HEK293 (cell line): ENCODE measurements around the gene DNAAF5.

ENCODE experiments used
- EGR2 ChIP-seq: fragments of 450-650 bp; formaldehyde crosslinking; IDR thresholded peaks from 2 replicates; pipeline ENCODE4 v1.5.1; 2016; ENCODE audit warnings: low read depth, missing biosample characterization, missing genetic modification characterization
- HOXD13 ChIP-seq: sonication (generic); formaldehyde crosslinking; IDR thresholded peaks from 2 replicates; pipeline ENCODE4 v1.8.0; 2022; ENCODE audit warnings: missing genetic modification reagents, borderline replicate concordance
- IKZF3 ChIP-seq: fragments of 450-650 bp; IDR thresholded peaks from 2 replicates; pipeline ENCODE4 v1.5.0; 2018; ENCODE audit warnings: missing biosample characterization, mild to moderate bottlenecking, missing genetic modification characterization, moderate library complexity
- MEIS1 ChIP-seq: sonication (generic); formaldehyde crosslinking; IDR thresholded peaks from 2 replicates; pipeline ENCODE4 v1.8.1; 2022; ENCODE audit warnings: missing genetic modification reagents, mild to moderate bottlenecking, borderline replicate concordance
- ZIC2 ChIP-seq: fragments of 450-650 bp; formaldehyde crosslinking; IDR thresholded peaks from 2 replicates; pipeline ENCODE4 v1.5.1; 2016; ENCODE audit warnings: missing biosample characterization, missing genetic modification characterization
- ZNF114 ChIP-seq: fragments of 450-650 bp; formaldehyde crosslinking; IDR thresholded peaks from 2 replicates; pipeline ENCODE4 v1.5.0; 2017; ENCODE audit warnings: missing biosample characterization, missing genetic modification characterization
- ZNF132 ChIP-seq: fragments of 450-650 bp; formaldehyde crosslinking; IDR thresholded peaks from 2 replicates; pipeline ENCODE4 v1.5.1; 2017; ENCODE audit warnings: missing biosample characterization, missing genetic modification characterization, borderline replicate concordance
- ZNF248 ChIP-seq: fragments of 450-650 bp; formaldehyde crosslinking; IDR thresholded peaks from 2 replicates; pipeline ENCODE4 v1.5.1; 2017; ENCODE audit warnings: missing biosample characterization, missing genetic modification characterization
- ZNF274 ChIP-seq, 2 experiments: fragments of 200-500 bp in 1 of 2; fragments of 450-650 bp in 1 of 2; sonication (Bioruptor generic) in 1 of 2; formaldehyde crosslinking in 1 of 2; IDR thresholded peaks; 2 replicates each; pipeline versions ENCODE4 v1.5.1 to v1.6.1; 2014 to 2016; ENCODE audit warnings: borderline replicate concordance in 1 of 2, inconsistent platforms in 1 of 2, low read length in 1 of 2, missing biosample characterization in 1 of 2, missing genetic modification characterization in 1 of 2
- ZNF350 ChIP-seq: fragments of 450-650 bp; formaldehyde crosslinking; IDR thresholded peaks from 2 replicates; pipeline ENCODE4 v1.5.0; 2017; ENCODE audit warnings: missing biosample characterization, mild to moderate bottlenecking, missing genetic modification characterization
- ZNF37A ChIP-seq: fragments of 450-650 bp; IDR thresholded peaks from 2 replicates; pipeline ENCODE4 v1.5.1; 2018; ENCODE audit warnings: missing biosample characterization, missing genetic modification characterization
- ZNF433 ChIP-seq: fragments of 450-650 bp; formaldehyde crosslinking; IDR thresholded peaks from 2 replicates; pipeline ENCODE4 v1.5.1; 2016; ENCODE audit warnings: missing biosample characterization, missing genetic modification characterization, low read depth
- ZNF501 ChIP-seq: fragments of 450-650 bp; formaldehyde crosslinking; IDR thresholded peaks from 2 replicates; pipeline ENCODE4 v1.5.1; 2016; ENCODE audit warnings: missing biosample characterization, missing genetic modification characterization
- ZNF585B ChIP-seq: fragments of 450-650 bp; formaldehyde crosslinking; IDR thresholded peaks from 2 replicates; pipeline ENCODE4 v1.5.1; 2016; ENCODE audit warnings: missing biosample characterization, missing genetic modification characterization
- ZNF610 ChIP-seq: fragments of 450-650 bp; formaldehyde crosslinking; IDR thresholded peaks from 2 replicates; pipeline ENCODE4 v1.5.1; 2016; ENCODE audit warnings: missing biosample characterization, missing genetic modification characterization, borderline replicate concordance
- ZNF785 ChIP-seq: fragments of 450-650 bp; formaldehyde crosslinking; IDR thresholded peaks from 2 replicates; pipeline ENCODE4 v1.5.1; 2016; ENCODE audit warnings: missing biosample characterization, missing genetic modification characterization
- ZSCAN16 ChIP-seq: fragments of 450-650 bp; formaldehyde crosslinking; IDR thresholded peaks from 2 replicates; pipeline ENCODE4 v1.5.1; 2016; ENCODE audit warnings: missing biosample characterization, missing genetic modification characterization
- TF ChIP-seq, protein P1 (sequence below): fragments of 450-650 bp; formaldehyde crosslinking; conservative IDR thresholded peaks from 2 replicates; pipeline ENCODE4 v1.5.1; 2016; ENCODE audit warnings: low read depth, missing biosample characterization, missing genetic modification characterization
- TF ChIP-seq, protein P2 (sequence below): fragments of 450-650 bp; formaldehyde crosslinking; IDR thresholded peaks from 2 replicates; pipeline ENCODE4 v1.5.1; 2016; ENCODE audit warnings: missing biosample characterization, missing genetic modification characterization, low read depth
- TF ChIP-seq, protein P3 (sequence below): fragments of 450-650 bp; formaldehyde crosslinking; IDR thresholded peaks from 2 replicates; pipeline ENCODE4 v1.5.1; 2016; ENCODE audit warnings: missing biosample characterization, missing genetic modification characterization
- TF ChIP-seq, protein P4 (sequence below): fragments of 450-650 bp; formaldehyde crosslinking; IDR thresholded peaks from 2 replicates; pipeline ENCODE4 v1.5.1; 2017; ENCODE audit warnings: missing biosample characterization, missing genetic modification characterization
- TF ChIP-seq, protein P5 (sequence below): fragments of 450-650 bp; formaldehyde crosslinking; IDR thresholded peaks from 2 replicates; pipeline ENCODE4 v1.5.1; 2016; ENCODE audit warnings: missing biosample characterization, missing genetic modification characterization
- TF ChIP-seq, protein P6 (sequence below): fragments of 450-650 bp; IDR thresholded peaks from 2 replicates; pipeline ENCODE4 v1.5.1; 2018; ENCODE audit warnings: missing biosample characterization, mild to moderate bottlenecking, missing genetic modification characterization
- TF ChIP-seq, protein P7 (sequence below): fragments of 450-650 bp; formaldehyde crosslinking; IDR thresholded peaks from 2 replicates; pipeline ENCODE4 v1.5.1; 2016; ENCODE audit warnings: missing biosample characterization, missing genetic modification characterization

DNAAF5 gene

DNA sequence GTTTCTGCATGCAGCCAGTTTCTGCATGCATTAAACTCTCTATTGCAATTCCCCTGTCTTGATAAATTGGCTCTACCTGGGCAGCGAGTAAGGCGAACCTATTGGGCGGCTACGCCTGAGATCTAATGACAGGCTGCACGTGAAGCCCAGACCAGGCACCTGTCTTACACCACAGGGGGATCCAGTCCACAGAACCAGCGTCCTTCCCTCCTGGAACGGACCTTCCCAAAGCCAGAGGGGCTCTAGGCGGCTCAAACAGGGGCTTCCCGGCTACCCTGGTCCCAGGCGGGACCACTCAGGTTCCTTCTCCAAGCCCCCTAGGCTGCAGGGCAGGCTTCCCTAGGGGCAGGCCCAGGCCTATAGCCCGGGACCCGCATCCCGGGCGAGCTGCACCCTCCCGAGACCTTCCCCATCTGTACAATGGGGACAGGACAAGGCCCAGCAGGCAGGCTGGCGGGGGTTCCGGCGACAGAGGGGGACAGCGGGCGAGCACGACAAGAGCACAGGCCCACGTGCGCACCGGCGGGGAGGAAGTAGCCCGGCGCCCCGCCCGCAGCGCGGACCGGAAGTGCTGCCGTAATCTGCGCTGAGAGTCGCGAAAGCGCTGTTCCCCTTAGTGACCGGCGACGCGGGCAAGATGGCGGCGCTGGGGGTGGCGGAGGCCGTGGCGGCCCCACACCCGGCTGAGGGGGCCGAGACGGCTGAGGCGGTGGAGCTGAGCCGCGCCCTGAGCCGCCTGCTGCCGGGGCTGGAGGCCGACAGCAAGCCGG, at the start of gene DNAAF5 (continued):
- TF ChIP-seq ZNF433 (tag by site-specific recombination) (no peak), ZNF114 (tag by site-specific recombination) (no peak), IKZF3 (tag by site-specific recombination) (no peak), ZNF501 (no peak), ZNF37A (tag by site-specific recombination) (no peak), ZNF248 (tag by site-specific recombination) (no peak), ZIC2 (tag by site-specific recombination) (peak; percentile 85), EGR2 (peak; percentile 53; the same call in 1 of the 2 replicates), MEIS1 (CRISPR knock-in tag) (no peak), ZNF610 (tag by site-specific recombination) (peak; percentile 59; the same call in 1 of the 2 replicates), ZSCAN16 (no peak), ZNF274 (IDR thresholded peaks at IDR 0.05; ENCODE audit: low read length) (no peak), ZNF274 (tag by site-specific recombination; IDR thresholded peaks at IDR 0.05; ENCODE audit: borderline replicate concordance) (no peak), ZNF350 (no peak), HOXD13 (CRISPR knock-in tag) (no peak), ZNF785 (no peak), ZNF132 (tag by site-specific recombination) (no peak), ZNF585B (tag by site-specific recombination) (no peak)
- TF ChIP-seq, protein P1, sequence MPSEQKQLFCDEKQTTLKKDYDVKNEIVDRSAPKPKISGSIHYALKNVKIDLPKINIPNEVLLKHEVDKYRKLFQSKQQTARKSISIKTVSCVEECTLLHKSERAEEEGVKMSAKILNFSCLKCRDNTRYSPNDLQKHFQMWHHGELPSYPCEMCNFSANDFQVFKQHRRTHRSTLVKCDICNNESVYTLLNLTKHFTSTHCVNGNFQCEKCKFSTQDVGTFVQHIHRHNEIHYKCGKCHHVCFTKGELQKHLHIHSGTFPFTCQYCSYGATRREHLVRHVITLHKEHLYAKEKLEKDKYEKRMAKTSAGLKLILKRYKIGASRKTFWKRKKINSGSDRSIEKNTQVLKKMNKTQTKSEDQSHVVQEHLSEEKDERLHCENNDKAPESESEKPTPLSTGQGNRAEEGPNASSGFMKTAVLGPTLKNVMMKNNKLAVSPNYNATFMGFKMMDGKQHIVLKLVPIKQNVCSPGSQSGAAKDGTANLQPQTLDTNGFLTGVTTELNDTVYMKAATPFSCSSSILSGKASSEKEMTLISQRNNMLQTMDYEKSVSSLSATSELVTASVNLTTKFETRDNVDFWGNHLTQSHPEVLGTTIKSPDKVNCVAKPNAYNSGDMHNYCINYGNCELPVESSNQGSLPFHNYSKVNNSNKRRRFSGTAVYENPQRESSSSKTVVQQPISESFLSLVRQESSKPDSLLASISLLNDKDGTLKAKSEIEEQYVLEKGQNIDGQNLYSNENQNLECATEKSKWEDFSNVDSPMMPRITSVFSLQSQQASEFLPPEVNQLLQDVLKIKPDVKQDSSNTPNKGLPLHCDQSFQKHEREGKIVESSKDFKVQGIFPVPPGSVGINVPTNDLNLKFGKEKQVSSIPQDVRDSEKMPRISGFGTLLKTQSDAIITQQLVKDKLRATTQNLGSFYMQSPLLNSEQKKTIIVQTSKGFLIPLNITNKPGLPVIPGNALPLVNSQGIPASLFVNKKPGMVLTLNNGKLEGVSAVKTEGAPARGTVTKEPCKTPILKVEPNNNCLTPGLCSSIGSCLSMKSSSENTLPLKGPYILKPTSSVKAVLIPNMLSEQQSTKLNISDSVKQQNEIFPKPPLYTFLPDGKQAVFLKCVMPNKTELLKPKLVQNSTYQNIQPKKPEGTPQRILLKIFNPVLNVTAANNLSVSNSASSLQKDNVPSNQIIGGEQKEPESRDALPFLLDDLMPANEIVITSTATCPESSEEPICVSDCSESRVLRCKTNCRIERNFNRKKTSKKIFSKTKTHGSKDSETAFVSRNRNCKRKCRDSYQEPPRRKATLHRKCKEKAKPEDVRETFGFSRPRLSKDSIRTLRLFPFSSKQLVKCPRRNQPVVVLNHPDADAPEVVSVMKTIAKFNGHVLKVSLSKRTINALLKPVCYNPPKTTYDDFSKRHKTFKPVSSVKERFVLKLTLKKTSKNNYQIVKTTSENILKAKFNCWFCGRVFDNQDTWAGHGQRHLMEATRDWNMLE (tag by site-specific recombination) = peak; percentile 94
- TF ChIP-seq, protein P2, sequence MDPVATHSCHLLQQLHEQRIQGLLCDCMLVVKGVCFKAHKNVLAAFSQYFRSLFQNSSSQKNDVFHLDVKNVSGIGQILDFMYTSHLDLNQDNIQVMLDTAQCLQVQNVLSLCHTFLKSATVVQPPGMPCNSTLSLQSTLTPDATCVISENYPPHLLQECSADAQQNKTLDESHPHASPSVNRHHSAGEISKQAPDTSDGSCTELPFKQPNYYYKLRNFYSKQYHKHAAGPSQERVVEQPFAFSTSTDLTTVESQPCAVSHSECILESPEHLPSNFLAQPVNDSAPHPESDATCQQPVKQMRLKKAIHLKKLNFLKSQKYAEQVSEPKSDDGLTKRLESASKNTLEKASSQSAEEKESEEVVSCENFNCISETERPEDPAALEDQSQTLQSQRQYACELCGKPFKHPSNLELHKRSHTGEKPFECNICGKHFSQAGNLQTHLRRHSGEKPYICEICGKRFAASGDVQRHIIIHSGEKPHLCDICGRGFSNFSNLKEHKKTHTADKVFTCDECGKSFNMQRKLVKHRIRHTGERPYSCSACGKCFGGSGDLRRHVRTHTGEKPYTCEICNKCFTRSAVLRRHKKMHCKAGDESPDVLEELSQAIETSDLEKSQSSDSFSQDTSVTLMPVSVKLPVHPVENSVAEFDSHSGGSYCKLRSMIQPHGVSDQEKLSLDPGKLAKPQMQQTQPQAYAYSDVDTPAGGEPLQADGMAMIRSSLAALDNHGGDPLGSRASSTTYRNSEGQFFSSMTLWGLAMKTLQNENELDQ (tag by site-specific recombination) = no peak
- TF ChIP-seq, protein P3, sequence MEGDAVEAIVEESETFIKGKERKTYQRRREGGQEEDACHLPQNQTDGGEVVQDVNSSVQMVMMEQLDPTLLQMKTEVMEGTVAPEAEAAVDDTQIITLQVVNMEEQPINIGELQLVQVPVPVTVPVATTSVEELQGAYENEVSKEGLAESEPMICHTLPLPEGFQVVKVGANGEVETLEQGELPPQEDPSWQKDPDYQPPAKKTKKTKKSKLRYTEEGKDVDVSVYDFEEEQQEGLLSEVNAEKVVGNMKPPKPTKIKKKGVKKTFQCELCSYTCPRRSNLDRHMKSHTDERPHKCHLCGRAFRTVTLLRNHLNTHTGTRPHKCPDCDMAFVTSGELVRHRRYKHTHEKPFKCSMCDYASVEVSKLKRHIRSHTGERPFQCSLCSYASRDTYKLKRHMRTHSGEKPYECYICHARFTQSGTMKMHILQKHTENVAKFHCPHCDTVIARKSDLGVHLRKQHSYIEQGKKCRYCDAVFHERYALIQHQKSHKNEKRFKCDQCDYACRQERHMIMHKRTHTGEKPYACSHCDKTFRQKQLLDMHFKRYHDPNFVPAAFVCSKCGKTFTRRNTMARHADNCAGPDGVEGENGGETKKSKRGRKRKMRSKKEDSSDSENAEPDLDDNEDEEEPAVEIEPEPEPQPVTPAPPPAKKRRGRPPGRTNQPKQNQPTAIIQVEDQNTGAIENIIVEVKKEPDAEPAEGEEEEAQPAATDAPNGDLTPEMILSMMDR (tag by site-specific recombination) = no peak
- TF ChIP-seq, protein P4, sequence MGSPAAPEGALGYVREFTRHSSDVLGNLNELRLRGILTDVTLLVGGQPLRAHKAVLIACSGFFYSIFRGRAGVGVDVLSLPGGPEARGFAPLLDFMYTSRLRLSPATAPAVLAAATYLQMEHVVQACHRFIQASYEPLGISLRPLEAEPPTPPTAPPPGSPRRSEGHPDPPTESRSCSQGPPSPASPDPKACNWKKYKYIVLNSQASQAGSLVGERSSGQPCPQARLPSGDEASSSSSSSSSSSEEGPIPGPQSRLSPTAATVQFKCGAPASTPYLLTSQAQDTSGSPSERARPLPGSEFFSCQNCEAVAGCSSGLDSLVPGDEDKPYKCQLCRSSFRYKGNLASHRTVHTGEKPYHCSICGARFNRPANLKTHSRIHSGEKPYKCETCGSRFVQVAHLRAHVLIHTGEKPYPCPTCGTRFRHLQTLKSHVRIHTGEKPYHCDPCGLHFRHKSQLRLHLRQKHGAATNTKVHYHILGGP (tag by site-specific recombination) = no peak
- TF ChIP-seq, protein P5, sequence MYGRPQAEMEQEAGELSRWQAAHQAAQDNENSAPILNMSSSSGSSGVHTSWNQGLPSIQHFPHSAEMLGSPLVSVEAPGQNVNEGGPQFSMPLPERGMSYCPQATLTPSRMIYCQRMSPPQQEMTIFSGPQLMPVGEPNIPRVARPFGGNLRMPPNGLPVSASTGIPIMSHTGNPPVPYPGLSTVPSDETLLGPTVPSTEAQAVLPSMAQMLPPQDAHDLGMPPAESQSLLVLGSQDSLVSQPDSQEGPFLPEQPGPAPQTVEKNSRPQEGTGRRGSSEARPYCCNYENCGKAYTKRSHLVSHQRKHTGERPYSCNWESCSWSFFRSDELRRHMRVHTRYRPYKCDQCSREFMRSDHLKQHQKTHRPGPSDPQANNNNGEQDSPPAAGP (tag by site-specific recombination) = peak; percentile 72
- TF ChIP-seq, protein P6, sequence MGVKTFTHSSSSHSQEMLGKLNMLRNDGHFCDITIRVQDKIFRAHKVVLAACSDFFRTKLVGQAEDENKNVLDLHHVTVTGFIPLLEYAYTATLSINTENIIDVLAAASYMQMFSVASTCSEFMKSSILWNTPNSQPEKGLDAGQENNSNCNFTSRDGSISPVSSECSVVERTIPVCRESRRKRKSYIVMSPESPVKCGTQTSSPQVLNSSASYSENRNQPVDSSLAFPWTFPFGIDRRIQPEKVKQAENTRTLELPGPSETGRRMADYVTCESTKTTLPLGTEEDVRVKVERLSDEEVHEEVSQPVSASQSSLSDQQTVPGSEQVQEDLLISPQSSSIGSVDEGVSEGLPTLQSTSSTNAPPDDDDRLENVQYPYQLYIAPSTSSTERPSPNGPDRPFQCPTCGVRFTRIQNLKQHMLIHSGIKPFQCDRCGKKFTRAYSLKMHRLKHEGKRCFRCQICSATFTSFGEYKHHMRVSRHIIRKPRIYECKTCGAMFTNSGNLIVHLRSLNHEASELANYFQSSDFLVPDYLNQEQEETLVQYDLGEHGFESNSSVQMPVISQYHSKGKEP (tag by site-specific recombination) = no peak
- TF ChIP-seq, protein P7, sequence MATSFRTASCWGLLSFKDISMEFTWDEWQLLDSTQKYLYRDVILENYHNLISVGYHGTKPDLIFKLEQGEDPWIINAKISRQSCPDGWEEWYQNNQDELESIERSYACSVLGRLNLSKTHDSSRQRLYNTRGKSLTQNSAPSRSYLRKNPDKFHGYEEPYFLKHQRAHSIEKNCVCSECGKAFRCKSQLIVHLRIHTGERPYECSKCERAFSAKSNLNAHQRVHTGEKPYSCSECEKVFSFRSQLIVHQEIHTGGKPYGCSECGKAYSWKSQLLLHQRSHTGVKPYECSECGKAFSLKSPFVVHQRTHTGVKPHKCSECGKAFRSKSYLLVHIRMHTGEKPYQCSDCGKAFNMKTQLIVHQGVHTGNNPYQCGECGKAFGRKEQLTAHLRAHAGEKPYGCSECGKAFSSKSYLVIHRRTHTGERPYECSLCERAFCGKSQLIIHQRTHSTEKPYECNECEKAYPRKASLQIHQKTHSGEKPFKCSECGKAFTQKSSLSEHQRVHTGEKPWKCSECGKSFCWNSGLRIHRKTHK (tag by site-specific recombination) = no peak
